Panc1 (cell line): ENCODE measurements around the gene EMX1.

Source experiments
- CTCF ChIP-seq: fragments of 450-650 bp; IDR thresholded peaks from 2 replicates; pipeline ENCODE4 v1.5.1; 2017; ENCODE audit warnings: mild to moderate bottlenecking
- POLR2AphosphoS5 ChIP-seq: IDR thresholded peaks from 2 replicates; pipeline ENCODE4 v1.6.1; 2012; ENCODE audit warnings: mild to moderate bottlenecking, low read depth, low read length, moderate library complexity
- REST ChIP-seq, 2 experiments: IDR thresholded peaks; 2 replicates each; pipeline ENCODE4 v1.6.1; 2011 to 2012; ENCODE audit warnings: low read depth in 2 of 2, control low read depth in 1 of 2, low read length in 1 of 2, mild to moderate bottlenecking in 1 of 2, moderate library complexity in 1 of 2; ENCODE audit not compliant: insufficient read depth in 1 of 2
- SIN3A ChIP-seq: IDR thresholded peaks from 2 replicates; pipeline ENCODE4 v1.6.1; 2012; ENCODE audit warnings: low read depth, mild to moderate bottlenecking, low read length, moderate library complexity, borderline replicate concordance; ENCODE audit not compliant: insufficient read depth

- TF ChIP-seq CTCF = no peak
- no peak for TF ChIP-seq POLR2AphosphoS5
- no peak for TF ChIP-seq REST (IDR thresholded peaks at IDR 0.05; ENCODE audit: insufficient read depth in 1 of 2, low read depth in 2 of 2, low read length in 1 of 2)
- TF ChIP-seq SIN3A = no peak
Measured at GRCh38 chr2:72979896-72980295, 62.6 kb downstream of the EMX1 start.
